Uterus (tissue), 2 donors: ENCODE measurements around the gene METTL5.
"Not testable (repeated sequence)": the region's sequence is repeated elsewhere in the genome, so short reads cannot be mapped to it uniquely, and the experiment has no call there.

ENCODE experiments used
- CTCF ChIP-seq, 4 experiments: fragments of 200-600 bp in 2 of 4; fragments of 450-650 bp in 2 of 4; sonication (generic) in 2 of 4; IDR thresholded peaks; one replicate each; pipeline ENCODE4 v1.5.1; 2016 to 2019; ENCODE audit warnings: antibody characterized with exemption in 4 of 4, mild to moderate bottlenecking in 2 of 4, moderate library complexity in 1 of 4
- POLR2A ChIP-seq, 2 donors: fragments of 450-650 bp; IDR thresholded peaks; one replicate each; pipeline ENCODE4 v1.6.1; 2016; ENCODE audit warnings: antibody characterized with exemption in 2 of 2, mild to moderate bottlenecking in 1 of 2, moderate library complexity in 1 of 2

GRCh38 chr2:169866230-169866629 lies 41.5 kb upstream of the METTL5 start:
- not testable (repeated sequence) for TF ChIP-seq POLR2A, CTCF (IDR thresholded peaks at IDR 0.05)
